SK-MEL-5 (cell line): ENCODE data around the gene IRF2. TPM values are rescaled to one million over a fixed set of nuclear protein-coding genes. Genes with fewer than 3 reads are reported as not detected.

Experiments used
- small RNA-seq, 2 experiments: library from RNA; depleted of rRNA; stranded (forward); fragments of <200 nt; gene quantifications; one replicate each; pipeline ENCODE3, GENCODE V24; 2014
- total RNA-seq: library from RNA; depleted of rRNA; stranded (reverse); fragments of >200 nt; shearing (Covaris generic); gene quantifications from 2 replicates; pipeline ENCODE4 v1.2.3, GENCODE V29; 2014; rRNA removed

Gene IRF2
- total RNA-seq, 1 experiment from 2014 or later, result 37.0 TPM

Small RNA genes within 50 kb of the gene (small RNA-seq; reads per million reads assigned to genes)
- gene RF00152, result 0 reads per million in 2 experiments

Other genes with a start within 250 kb of the IRF2 start
- gene CASP3, start 174.9 kb upstream of the IRF2 start, total RNA-seq, result 33.1 and 38.4 TPM in 2 replicates
- gene PRIMPOL, start 175.2 kb upstream of the IRF2 start, total RNA-seq, result 17.6 and 20.1 TPM in 2 replicates